Nephron progenitor cell (in vitro differentiated cells): Measurements from ENCODE around the gene KIR3DL3.
"Not testable (repeated sequence)": the region's sequence is repeated elsewhere in the genome, so short reads cannot be mapped to it uniquely, and the experiment has no call there.

ENCODE experiments used
- DNase-seq: peaks from one replicate; pipeline ENCODE4 v3.0.0; 2021
- H3K27ac Mint-ChIP-seq: 2 replicates; pipeline ENCODE4 v1.8.0; 2021; ENCODE audit warnings: mild to moderate bottlenecking, moderate library complexity, mixed read lengths
- H3K27me3 Mint-ChIP-seq: 2 replicates; pipeline ENCODE4 v1.8.0; 2021; ENCODE audit warnings: mild to moderate bottlenecking, low read depth, mixed read lengths; ENCODE audit not compliant: poor library complexity
- H3K36me3 Mint-ChIP-seq: 2 replicates; pipeline ENCODE4 v1.8.0; 2021; ENCODE audit warnings: low read depth, mixed read lengths
- H3K4me1 Mint-ChIP-seq: 2 replicates; pipeline ENCODE4 v1.8.0; 2021; ENCODE audit warnings: mixed read lengths
- H3K4me3 Mint-ChIP-seq: 2 replicates; pipeline ENCODE4 v1.8.0; 2021; ENCODE audit warnings: mild to moderate bottlenecking, moderate library complexity, mixed read lengths
- H3K9me3 Mint-ChIP-seq: 2 replicates; pipeline ENCODE4 v1.8.0; 2021; ENCODE audit warnings: mild to moderate bottlenecking, moderate library complexity, mixed read lengths
- TF ChIP-seq, protein P1 (sequence below): fragments of 200-600 bp; sonication (generic); IDR thresholded peaks from 2 replicates; pipeline ENCODE4 v1.5.0; 2021; ENCODE audit warnings: antibody characterized with exemption

The KIR3DL3 gene

DNA sequence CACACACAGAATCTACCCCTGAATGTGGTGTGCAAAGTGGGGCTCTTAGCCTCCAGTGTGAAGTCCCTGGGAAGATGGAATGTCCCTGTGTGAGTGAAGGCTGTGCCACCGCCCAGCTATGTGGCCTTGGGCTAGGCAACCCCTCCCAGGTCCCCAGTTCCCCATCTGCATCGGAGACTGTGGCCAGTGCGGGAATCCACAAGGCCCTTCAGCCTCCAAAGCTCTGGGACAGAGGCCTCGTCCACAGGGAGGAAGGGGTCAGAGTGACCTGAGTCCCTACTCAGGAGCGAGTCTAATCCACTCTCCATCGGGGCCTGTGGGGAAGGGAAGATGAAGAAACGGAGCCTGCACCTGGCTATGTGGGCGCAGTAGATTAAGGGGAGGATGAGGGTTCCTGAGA lies 19.3 kb upstream of the KIR3DL3 start:
- H3K27ac Mint-ChIP-seq, result no peak overlapping the region

DNA sequence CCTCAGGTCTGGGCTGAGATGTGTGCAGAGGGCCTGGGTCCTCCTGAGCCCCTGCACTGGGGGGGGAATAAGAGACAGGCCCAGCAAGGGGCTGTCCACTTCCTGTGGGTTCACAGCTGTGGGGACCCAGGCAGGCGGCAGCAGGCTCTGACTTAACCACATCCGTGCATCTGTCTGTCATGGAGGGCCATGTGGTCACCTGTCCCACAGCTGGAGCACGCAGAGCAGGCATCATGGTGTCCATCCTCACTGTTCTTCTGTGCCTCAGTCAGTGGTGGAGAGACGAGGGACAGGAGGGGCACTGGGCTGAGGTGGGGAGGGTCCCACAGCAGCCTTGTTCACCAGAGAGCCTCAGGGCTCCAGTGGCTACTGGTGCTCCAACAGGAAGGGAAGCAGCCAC lies 16.3 kb upstream of the KIR3DL3 start:
- no peak overlapping the region for H3K4me3 Mint-ChIP-seq
- TF ChIP-seq, protein P1, sequence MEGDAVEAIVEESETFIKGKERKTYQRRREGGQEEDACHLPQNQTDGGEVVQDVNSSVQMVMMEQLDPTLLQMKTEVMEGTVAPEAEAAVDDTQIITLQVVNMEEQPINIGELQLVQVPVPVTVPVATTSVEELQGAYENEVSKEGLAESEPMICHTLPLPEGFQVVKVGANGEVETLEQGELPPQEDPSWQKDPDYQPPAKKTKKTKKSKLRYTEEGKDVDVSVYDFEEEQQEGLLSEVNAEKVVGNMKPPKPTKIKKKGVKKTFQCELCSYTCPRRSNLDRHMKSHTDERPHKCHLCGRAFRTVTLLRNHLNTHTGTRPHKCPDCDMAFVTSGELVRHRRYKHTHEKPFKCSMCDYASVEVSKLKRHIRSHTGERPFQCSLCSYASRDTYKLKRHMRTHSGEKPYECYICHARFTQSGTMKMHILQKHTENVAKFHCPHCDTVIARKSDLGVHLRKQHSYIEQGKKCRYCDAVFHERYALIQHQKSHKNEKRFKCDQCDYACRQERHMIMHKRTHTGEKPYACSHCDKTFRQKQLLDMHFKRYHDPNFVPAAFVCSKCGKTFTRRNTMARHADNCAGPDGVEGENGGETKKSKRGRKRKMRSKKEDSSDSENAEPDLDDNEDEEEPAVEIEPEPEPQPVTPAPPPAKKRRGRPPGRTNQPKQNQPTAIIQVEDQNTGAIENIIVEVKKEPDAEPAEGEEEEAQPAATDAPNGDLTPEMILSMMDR, result no peak
- no peak for DNase-seq
- H3K4me1 Mint-ChIP-seq, result no peaks in the 10 kb centered on the region
- no peaks in the 10 kb centered on the region for H3K36me3 Mint-ChIP-seq
- no peak overlapping the region for H3K27ac Mint-ChIP-seq
- H3K27me3 Mint-ChIP-seq, result peaks cover 4% of the 10 kb centered on the region
- H3K9me3 Mint-ChIP-seq, result peaks cover 79% of the 10 kb centered on the region

More for the DNA sequence above, 19.3 kb upstream of the KIR3DL3 start:
- no peaks in the 10 kb centered on the region for H3K4me1 Mint-ChIP-seq
- H3K36me3 Mint-ChIP-seq, result no peaks in the 10 kb centered on the region
- peaks cover 4% of the 10 kb centered on the region for H3K27me3 Mint-ChIP-seq
- no peak for DNase-seq
- peaks cover 89% of the 10 kb centered on the region for H3K9me3 Mint-ChIP-seq
- no peak overlapping the region for H3K4me3 Mint-ChIP-seq
- TF ChIP-seq, protein P1, result no peak

DNA sequence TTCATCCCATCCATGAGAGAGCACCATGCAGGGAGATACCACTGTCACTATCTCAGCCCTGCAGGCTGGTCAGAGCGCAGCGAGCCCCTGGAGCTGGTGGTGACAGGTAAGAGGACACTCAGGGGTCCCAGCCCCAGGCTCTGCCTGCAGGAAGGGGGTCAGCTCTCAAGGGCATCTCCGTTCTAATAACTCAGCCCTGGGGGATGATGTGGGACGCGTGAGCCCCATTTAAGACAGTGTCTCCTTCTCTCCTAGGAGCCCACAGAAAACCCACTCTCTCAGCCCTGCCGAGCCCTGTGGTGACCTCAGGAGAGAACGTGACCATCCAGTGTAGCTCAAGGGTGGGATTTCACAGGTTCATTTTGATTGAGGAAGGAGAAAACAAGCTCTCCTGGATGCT lies 15.5 kb upstream of the KIR3DL3 start:
- Mint-ChIP-seq H3K27ac (no peak overlapping the region), H3K36me3 (no peaks in the 10 kb centered on the region), H3K9me3 (peaks cover 78% of the 10 kb centered on the region), H3K4me1 (no peaks in the 10 kb centered on the region), H3K27me3 (peaks cover 4% of the 10 kb centered on the region), H3K4me3 (no peak overlapping the region)
- no peak for DNase-seq
- TF ChIP-seq, protein P1, result no peak

DNA sequence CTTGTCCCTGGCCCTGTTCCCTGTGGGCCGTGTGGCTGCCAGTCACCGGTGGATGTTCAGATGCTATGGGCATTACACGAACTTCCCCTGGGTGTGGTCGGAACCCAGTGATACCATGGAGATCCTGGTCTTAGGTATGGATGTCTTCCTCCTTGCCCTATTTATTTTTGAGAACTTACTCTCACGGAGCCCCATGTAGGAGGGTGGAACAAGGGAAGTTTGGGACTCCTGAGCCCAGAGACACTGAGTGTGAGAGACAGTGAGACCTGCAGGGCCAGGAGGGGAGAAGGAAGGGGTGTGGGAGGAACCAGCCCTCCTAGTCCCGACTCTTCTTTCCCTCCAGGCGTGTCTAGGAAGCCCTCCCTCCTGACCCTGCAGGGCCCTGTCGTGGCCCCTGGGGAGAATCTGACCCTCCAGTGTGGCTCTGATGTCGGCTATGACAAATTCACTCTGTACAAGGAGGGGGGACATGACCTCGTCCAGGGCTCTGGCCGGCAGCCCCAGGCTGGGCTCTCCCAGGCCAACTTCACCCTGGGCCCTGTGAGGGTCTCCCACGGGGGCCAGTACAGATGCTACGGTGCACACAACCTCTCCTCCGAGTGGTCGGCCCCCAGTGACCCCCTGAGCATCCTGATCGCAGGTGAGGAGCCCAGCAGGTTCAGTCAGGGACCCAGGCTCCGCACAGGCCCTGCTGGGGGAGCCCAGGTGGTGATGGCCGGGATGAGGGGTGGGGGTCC lies 14.9 kb upstream of the KIR3DL3 start:
- H3K27ac Mint-ChIP-seq, result no peak overlapping the region
- TF ChIP-seq, protein P1, result no peak
- H3K9me3 Mint-ChIP-seq, result peaks cover 77% of the 10 kb centered on the region
- H3K36me3 Mint-ChIP-seq, result no peaks in the 10 kb centered on the region
- H3K4me3 Mint-ChIP-seq, result no peak overlapping the region
- peaks cover 4% of the 10 kb centered on the region for H3K27me3 Mint-ChIP-seq
- no peaks in the 10 kb centered on the region for H3K4me1 Mint-ChIP-seq
- no peak for DNase-seq

DNA sequence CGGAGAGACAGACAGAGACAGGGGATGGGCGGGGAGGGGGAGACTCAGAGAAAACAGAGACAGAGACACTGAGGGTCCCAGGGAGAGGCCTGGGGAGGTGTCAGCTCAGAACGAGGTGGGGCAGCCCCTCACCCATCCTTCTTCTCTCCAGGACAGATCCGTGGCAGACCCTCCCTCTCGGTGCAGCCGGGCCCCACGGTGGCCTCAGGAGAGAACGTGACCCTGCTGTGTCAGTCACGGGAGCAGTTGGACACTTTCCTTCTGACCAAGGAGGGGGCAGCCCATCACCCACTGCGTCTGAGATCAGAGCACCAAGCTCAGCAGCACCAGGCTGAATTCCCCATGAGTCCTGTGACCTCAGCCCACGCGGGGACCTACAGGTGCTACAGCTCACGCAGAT lies 14.3 kb upstream of the KIR3DL3 start:
- H3K4me1 Mint-ChIP-seq, H3K27ac Mint-ChIP-seq, H3K36me3 Mint-ChIP-seq, H3K4me3 Mint-ChIP-seq, DNase-seq, H3K27me3 Mint-ChIP-seq: not testable (repeated sequence)
- peaks cover 73% of the 10 kb centered on the region for H3K9me3 Mint-ChIP-seq

DNA sequence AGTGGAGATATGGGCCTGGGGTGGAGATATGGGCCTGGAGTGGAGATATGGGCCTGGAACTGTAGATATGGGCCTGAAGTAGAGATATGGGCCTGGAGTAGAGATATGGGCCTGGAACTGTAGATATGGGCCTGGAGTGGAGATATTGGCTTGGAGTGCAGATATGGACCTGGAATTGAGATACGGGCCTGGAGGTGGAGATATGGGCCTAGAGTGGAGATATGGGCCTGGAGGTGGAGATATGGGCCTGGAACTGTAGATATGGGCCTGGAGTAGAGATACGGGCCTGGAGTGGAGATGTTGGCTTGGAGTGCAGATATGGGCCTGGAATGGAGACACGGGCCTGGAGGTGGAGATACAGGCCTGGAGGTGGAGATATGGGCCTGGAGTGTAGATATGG lies 402 bp downstream of the KIR3DL3 start:
- Mint-ChIP-seq H3K4me1 (no peaks in the 10 kb centered on the region), H3K36me3 (peaks cover 4% of the 10 kb centered on the region), H3K9me3 (peaks cover 99% of the 10 kb centered on the region), H3K27me3 (no peaks in the 10 kb centered on the region), H3K4me3 (no peak overlapping the region), H3K27ac (no peak overlapping the region)
- no peak for DNase-seq
- TF ChIP-seq, protein P1, result no peak
